Measurements from ENCODE around the gene OPCML. TPM values are rescaled to one million over a fixed set of nuclear protein-coding genes. Genes with fewer than 3 reads are reported as not detected.

The OPCML gene
- polyA plus RNA-seq, 1 donor (not counting 4 experiments of a cell fraction or from before 2014, with no cell fraction given), result 0.04 TPM

GRCh38 chr11:132960273-132961078 lies 571.8 kb downstream of the OPCML start:
- H3K27me3 ChIP-seq (ENCODE audit: control insufficient read depth, extremely low read depth, insufficient read depth, low read length), result no peaks in the 10 kb centered on the region
- no peak overlapping the region for H3K4me2 ChIP-seq (ENCODE audit: control insufficient read depth, extremely low read depth, insufficient read depth, low read depth, low read length)
- no peaks in the 10 kb centered on the region for H4K20me1 ChIP-seq (ENCODE audit: control insufficient read depth, extremely low read depth, insufficient read depth, low read length)
- no peaks in the 10 kb centered on the region for H3K9me1 ChIP-seq (ENCODE audit: control insufficient read depth, extremely low read depth, insufficient read depth, low read length)
- no peaks in the 10 kb centered on the region for H3K79me2 ChIP-seq (ENCODE audit: control insufficient read depth, insufficient read depth, low read length)
- dilution Hi-C loops (cut with MboI; ENCODE audit: extremely low pct_ligation_motif_present, low sequenced_read_pairs), result no loop called here
- peaks cover 3% of the 10 kb centered on the region for H3K9me3 ChIP-seq (ENCODE audit: control insufficient read depth, low read depth, low read length)
- no peaks in the 10 kb centered on the region for H3K36me3 ChIP-seq (ENCODE audit: control insufficient read depth in 2 of 2, extremely low read depth in 1 of 2, insufficient read depth in 2 of 2, low read length in 2 of 2)
- no peak overlapping the region for H3K27ac ChIP-seq (ENCODE audit: control insufficient read depth, insufficient read depth, low read length)
- no peak overlapping the region for H2AFZ ChIP-seq (ENCODE audit: control insufficient read depth, low read length)
- DNase-seq (ENCODE audit: low read depth, low spot score) (no peak), FAIRE-seq (no peak)
- TF ChIP-seq EZH2 (IDR thresholded peaks at IDR 0.05; ENCODE audit: low read length) (no peak), CTCF (optimal IDR thresholded peaks at IDR 0.05 in 1 of 3, IDR thresholded peaks at IDR 0.05 in 1 of 3, conservative IDR thresholded peaks at IDR 0.05 in 1 of 3; ENCODE audit: extremely low read depth in 1 of 3, insufficient read depth in 2 of 3, low read length in 3 of 3) (no peak)
- no peaks in the 10 kb centered on the region for H3K4me1 ChIP-seq (ENCODE audit: control insufficient read depth, extremely low read depth, insufficient read depth, low read length)
- no peak overlapping the region for H3K9ac ChIP-seq (ENCODE audit: control insufficient read depth, extremely low read depth, insufficient read depth, low read length)
- H3K4me3 ChIP-seq (ENCODE audit: control insufficient read depth in 2 of 3, extremely low read depth in 1 of 3, insufficient read depth in 2 of 3, low read depth in 1 of 3, low read length in 3 of 3), result no peak overlapping the region

- no peak overlapping the region for H2AFZ ChIP-seq (ENCODE audit: control insufficient read depth, low read length)
- H3K79me2 ChIP-seq (ENCODE audit: control insufficient read depth, insufficient read depth, low read length), result no peaks in the 10 kb centered on the region
- no peaks in the 10 kb centered on the region for H4K20me1 ChIP-seq (ENCODE audit: control insufficient read depth, extremely low read depth, insufficient read depth, low read length)
- no peaks in the 10 kb centered on the region for H3K9me1 ChIP-seq (ENCODE audit: control insufficient read depth, extremely low read depth, insufficient read depth, low read length)
- no peak overlapping the region for H3K9ac ChIP-seq (ENCODE audit: control insufficient read depth, extremely low read depth, insufficient read depth, low read length)
- no peak overlapping the region for H3K4me2 ChIP-seq (ENCODE audit: control insufficient read depth, extremely low read depth, insufficient read depth, low read depth, low read length)
- no peak for TF ChIP-seq CTCF (optimal IDR thresholded peaks at IDR 0.05 in 1 of 3, IDR thresholded peaks at IDR 0.05 in 1 of 3, conservative IDR thresholded peaks at IDR 0.05 in 1 of 3; ENCODE audit: extremely low read depth in 1 of 3, insufficient read depth in 2 of 3, low read length in 3 of 3)
- no peak for TF ChIP-seq EZH2 (IDR thresholded peaks at IDR 0.05; ENCODE audit: low read length)
- H3K27me3 ChIP-seq (ENCODE audit: control insufficient read depth, extremely low read depth, insufficient read depth, low read length), result no peaks in the 10 kb centered on the region
- DNase-seq (ENCODE audit: low read depth, low spot score) (no peak), FAIRE-seq (no peak)
- H3K4me3 ChIP-seq (ENCODE audit: control insufficient read depth in 2 of 3, extremely low read depth in 1 of 3, insufficient read depth in 2 of 3, low read depth in 1 of 3, low read length in 3 of 3), result no peak overlapping the region
- H3K27ac ChIP-seq (ENCODE audit: control insufficient read depth, insufficient read depth, low read length), result no peak overlapping the region
- H3K4me1 ChIP-seq (ENCODE audit: control insufficient read depth, extremely low read depth, insufficient read depth, low read length), result no peaks in the 10 kb centered on the region
- H3K9me3 ChIP-seq (ENCODE audit: control insufficient read depth, low read depth, low read length), result peaks cover 3% of the 10 kb centered on the region
- H3K36me3 ChIP-seq (ENCODE audit: control insufficient read depth in 2 of 2, extremely low read depth in 1 of 2, insufficient read depth in 2 of 2, low read length in 2 of 2), result no peaks in the 10 kb centered on the region
- dilution Hi-C loops (cut with MboI; ENCODE audit: extremely low pct_ligation_motif_present, low sequenced_read_pairs), result no loop called here
Measured at GRCh38 chr11:132959693-132960092, 572.6 kb downstream of the OPCML start.

Data from keratinocyte (primary cell).